ENCODE data around the gene MZF1.

The MZF1 gene

DNA sequence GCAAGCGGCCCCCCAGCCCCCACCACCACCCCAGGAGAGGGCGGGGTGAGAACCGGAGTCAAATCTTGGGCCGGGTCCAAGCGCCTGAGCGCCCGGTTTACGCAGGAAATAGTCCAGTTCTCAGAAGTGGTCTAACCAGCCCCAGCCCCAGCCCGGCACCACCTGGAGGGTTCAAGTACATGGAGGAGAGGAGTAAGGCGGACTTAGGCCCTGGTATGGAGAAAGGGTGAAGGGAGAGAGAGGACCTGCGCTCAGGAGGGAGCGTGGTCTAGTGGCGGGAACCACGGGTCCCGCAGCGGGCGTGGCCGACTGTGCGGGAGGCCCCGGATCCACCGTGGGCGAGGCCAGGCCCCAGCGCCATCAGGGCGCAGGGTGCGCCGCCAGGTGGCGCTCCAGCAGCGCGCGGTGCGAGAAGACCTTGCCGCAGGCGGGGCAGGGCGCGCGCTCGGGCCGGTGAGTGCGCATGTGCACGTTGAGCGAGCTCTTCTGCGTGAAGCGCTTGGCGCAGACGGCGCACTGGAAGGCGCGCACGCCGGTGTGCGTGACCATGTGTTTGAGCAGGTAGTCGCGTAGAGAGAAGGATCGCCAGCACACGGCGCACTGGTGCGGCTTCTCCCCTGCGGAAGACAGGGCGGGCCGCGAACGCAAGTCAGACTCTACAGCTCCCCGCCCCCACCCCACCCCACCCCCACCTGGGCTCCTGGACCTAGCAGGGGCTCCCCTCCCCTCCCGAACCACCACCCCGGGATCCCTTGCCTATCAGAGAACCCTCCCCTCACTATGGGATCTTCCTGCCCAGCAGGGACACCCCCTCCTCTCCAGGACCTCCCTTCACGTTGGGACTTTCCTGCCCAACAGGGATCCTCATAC lies 59.2 kb downstream of the MZF1 start:
- in situ Hi-C loops (cut with HindIII; ENCODE audit: low pct_ligation_motif_present, low sequenced_read_pairs), result no loop called here
- Histone ChIP-seq H3K36me3 (replicated peaks) (peaks cover 15% of the 10 kb centered on the region), H3K27me3 (replicated peaks) (no peaks in the 10 kb centered on the region), H3K27ac (no peak overlapping the region), H3K4me3 (ENCODE audit: low read depth, low read length) (peak overlapping the region; percentile 56)
- DNase-seq, result peak; percentile 62
- TF ChIP-seq, protein P1, sequence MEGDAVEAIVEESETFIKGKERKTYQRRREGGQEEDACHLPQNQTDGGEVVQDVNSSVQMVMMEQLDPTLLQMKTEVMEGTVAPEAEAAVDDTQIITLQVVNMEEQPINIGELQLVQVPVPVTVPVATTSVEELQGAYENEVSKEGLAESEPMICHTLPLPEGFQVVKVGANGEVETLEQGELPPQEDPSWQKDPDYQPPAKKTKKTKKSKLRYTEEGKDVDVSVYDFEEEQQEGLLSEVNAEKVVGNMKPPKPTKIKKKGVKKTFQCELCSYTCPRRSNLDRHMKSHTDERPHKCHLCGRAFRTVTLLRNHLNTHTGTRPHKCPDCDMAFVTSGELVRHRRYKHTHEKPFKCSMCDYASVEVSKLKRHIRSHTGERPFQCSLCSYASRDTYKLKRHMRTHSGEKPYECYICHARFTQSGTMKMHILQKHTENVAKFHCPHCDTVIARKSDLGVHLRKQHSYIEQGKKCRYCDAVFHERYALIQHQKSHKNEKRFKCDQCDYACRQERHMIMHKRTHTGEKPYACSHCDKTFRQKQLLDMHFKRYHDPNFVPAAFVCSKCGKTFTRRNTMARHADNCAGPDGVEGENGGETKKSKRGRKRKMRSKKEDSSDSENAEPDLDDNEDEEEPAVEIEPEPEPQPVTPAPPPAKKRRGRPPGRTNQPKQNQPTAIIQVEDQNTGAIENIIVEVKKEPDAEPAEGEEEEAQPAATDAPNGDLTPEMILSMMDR (IDR thresholded peaks at IDR 0.05; ENCODE audit: low read depth, low read length, missing control alignments), result peak; percentile 54

DNA sequence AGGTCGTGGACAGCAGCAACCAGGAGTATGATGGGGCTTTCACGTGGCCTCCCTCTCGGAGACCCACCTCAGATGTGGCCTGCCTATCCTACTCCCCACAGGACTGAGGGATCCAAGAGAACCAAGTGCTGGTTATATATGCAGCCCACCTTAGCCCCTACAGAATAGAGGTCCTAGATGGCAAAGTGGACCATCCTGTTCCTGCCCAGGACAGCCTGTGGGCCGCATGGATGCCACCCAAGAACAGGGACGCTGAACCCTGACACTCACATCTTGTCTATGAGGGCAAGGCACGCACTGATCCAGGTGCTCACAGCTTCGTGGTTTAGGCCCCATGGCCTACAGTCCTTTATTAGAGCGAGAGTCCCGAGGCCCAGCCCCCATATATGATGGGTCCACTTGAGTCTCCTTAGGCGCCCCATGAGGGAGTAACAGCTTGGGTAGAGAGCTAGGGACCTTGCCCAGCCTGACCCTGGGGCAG lies 59.9 kb downstream of the MZF1 start:
- in situ Hi-C loops (cut with HindIII; ENCODE audit: low pct_ligation_motif_present, low sequenced_read_pairs), result no loop called here
- TF ChIP-seq, protein P1 (IDR thresholded peaks at IDR 0.05; ENCODE audit: low read depth, low read length, missing control alignments), result no peak

More for the DNA sequence above, 59.9 kb downstream of the MZF1 start:
- H3K4me3 ChIP-seq (ENCODE audit: low read depth, low read length), result no peak overlapping the region
- H3K27ac ChIP-seq, result no peak overlapping the region
- DNase-seq, result no peak
- no peaks in the 10 kb centered on the region for H3K27me3 ChIP-seq (replicated peaks)
- H3K36me3 ChIP-seq (replicated peaks), result peaks cover 15% of the 10 kb centered on the region
